MM.1S (cell line): ENCODE data around the gene RHOF.

Source experiments
- DNase-seq: peaks from one replicate; pipeline ENCODE4 v3.0.0-alpha.2; 2015
- H2AFZ ChIP-seq: fragments of 300-600 bp; sonication (generic); 2 replicates; pipeline ENCODE4 v1.6.0; 2016; ENCODE audit warnings: antibody characterized with exemption, low read length
- H3F3A ChIP-seq: fragments of 300-600 bp; sonication (generic); 2 replicates; pipeline ENCODE4 v1.6.1; 2016; ENCODE audit warnings: mild to moderate bottlenecking, antibody characterized with exemption, low read length, moderate library complexity, mixed read lengths; ENCODE audit not compliant: insufficient read depth
- H3K27ac ChIP-seq: fragments of 300-600 bp; sonication (generic); 2 replicates; pipeline ENCODE4 v1.5.1; 2016; ENCODE audit warnings: mild to moderate bottlenecking, low read length
- H3K27me3 ChIP-seq: fragments of 300-600 bp; sonication (generic); replicated peaks from 2 replicates; pipeline ENCODE4 v1.6.0; 2016; ENCODE audit warnings: low read length; ENCODE audit not compliant: insufficient read depth
- H3K36me3 ChIP-seq: fragments of 300-600 bp; sonication (generic); replicated peaks from 2 replicates; pipeline ENCODE4 v1.6.1; 2016; ENCODE audit warnings: mild to moderate bottlenecking, low read length, mixed read lengths; ENCODE audit not compliant: insufficient read depth
- H3K4me1 ChIP-seq: fragments of 300-600 bp; sonication (generic); 2 replicates; pipeline ENCODE4 v1.6.1; 2016; ENCODE audit warnings: low read length, mixed read lengths
- H3K4me2 ChIP-seq: fragments of 300-600 bp; sonication (generic); 2 replicates; pipeline ENCODE4 v1.6.0; 2016; ENCODE audit warnings: low read depth, low read length
- H3K4me3 ChIP-seq: fragments of 300-600 bp; sonication (generic); 2 replicates; pipeline ENCODE4 v1.5.1; 2016; ENCODE audit warnings: low read length, mixed read lengths
- H3K79me2 ChIP-seq: fragments of 300-600 bp; sonication (generic); 2 replicates; pipeline ENCODE4 v1.6.1; 2016; ENCODE audit warnings: mixed run types, low read length, mixed read lengths
- H3K9ac ChIP-seq: fragments of 300-600 bp; sonication (generic); 2 replicates; pipeline ENCODE4 v1.6.1; 2016; ENCODE audit warnings: low read length, mixed read lengths
- H3K9me2 ChIP-seq: fragments of 300-600 bp; sonication (generic); replicated peaks from 2 replicates; pipeline ENCODE4 v1.6.1; 2016; ENCODE audit warnings: mild to moderate bottlenecking, low read length, mixed read lengths; ENCODE audit not compliant: insufficient read depth
- H3K9me3 ChIP-seq: fragments of 300-600 bp; sonication (generic); replicated peaks from 2 replicates; pipeline ENCODE4 v1.6.1; 2016; ENCODE audit warnings: mild to moderate bottlenecking, low read length, mixed read lengths; ENCODE audit not compliant: insufficient read depth
- H4K20me1 ChIP-seq: fragments of 300-600 bp; sonication (generic); 2 replicates; pipeline ENCODE4 v1.6.1; 2016; ENCODE audit warnings: mild to moderate bottlenecking, low read length, moderate library complexity, mixed read lengths; ENCODE audit not compliant: insufficient read depth
- CTCF ChIP-seq: fragments of 300-600 bp; sonication (generic); IDR thresholded peaks from 2 replicates; pipeline ENCODE4 v1.5.1; 2016; ENCODE audit warnings: antibody characterized with exemption, low read length, mixed read lengths
- EZH2 ChIP-seq: fragments of 300-600 bp; sonication (generic); optimal IDR thresholded peaks from 2 replicates; pipeline ENCODE3; 2017; ENCODE audit warnings: low read depth, mild to moderate bottlenecking, antibody characterized with exemption, low read length, mixed read lengths
- EZH2phosphoT487 ChIP-seq: fragments of 300-600 bp; sonication (generic); IDR thresholded peaks from 2 replicates; pipeline ENCODE4 v1.6.1; 2018; ENCODE audit warnings: antibody characterized with exemption, low read length

The RHOF gene

GRCh38 chr12:121754836-121755235, 38.7 kb downstream of the RHOF start:
- Histone ChIP-seq H3K27me3 (no peaks in the 10 kb centered on the region), H3K36me3 (no peaks in the 10 kb centered on the region), H3K79me2 (no peaks in the 10 kb centered on the region), H3F3A (no peaks in the 10 kb centered on the region), H3K9me2 (no peaks in the 10 kb centered on the region), H3K9me3 (no peaks in the 10 kb centered on the region), H4K20me1 (no peaks in the 10 kb centered on the region), H3K4me3 (no peak overlapping the region), H3K4me2 (no peak overlapping the region), H2AFZ (no peak overlapping the region), H3K27ac (no peak overlapping the region), H3K9ac (no peak overlapping the region), H3K4me1 (no peaks in the 10 kb centered on the region)
- no peak for TF ChIP-seq EZH2
- TF ChIP-seq CTCF, result no peak
- no peak for TF ChIP-seq EZH2phosphoT487
- no peak for DNase-seq

- no peaks in the 10 kb centered on the region for H3F3A ChIP-seq
- no peak overlapping the region for H3K4me3 ChIP-seq
- H3K27ac ChIP-seq, result no peak overlapping the region
- H3K4me1 ChIP-seq, result no peaks in the 10 kb centered on the region
- H3K9ac ChIP-seq, result no peak overlapping the region
- H4K20me1 ChIP-seq, result no peaks in the 10 kb centered on the region
- no peak overlapping the region for H3K4me2 ChIP-seq
- H3K9me2 ChIP-seq, result no peaks in the 10 kb centered on the region
- H3K9me3 ChIP-seq, result no peaks in the 10 kb centered on the region
- no peak overlapping the region for H2AFZ ChIP-seq
- no peaks in the 10 kb centered on the region for H3K36me3 ChIP-seq
- TF ChIP-seq CTCF (no peak), EZH2 (no peak), EZH2phosphoT487 (no peak)
- DNase-seq, result no peak
- no peaks in the 10 kb centered on the region for H3K27me3 ChIP-seq
- no peaks in the 10 kb centered on the region for H3K79me2 ChIP-seq
Measured at GRCh38 chr12:121753844-121754264, 39.6 kb downstream of the RHOF start.

GRCh38 chr12:121751749-121752351, 41.6 kb downstream of the RHOF start:
- no peak overlapping the region for H3K9ac ChIP-seq
- no peak overlapping the region for H3K4me3 ChIP-seq
- no peaks in the 10 kb centered on the region for H3K36me3 ChIP-seq
- H3K9me3 ChIP-seq, result no peaks in the 10 kb centered on the region
- no peaks in the 10 kb centered on the region for H3K9me2 ChIP-seq
- no peak overlapping the region for H3K4me2 ChIP-seq
- TF ChIP-seq CTCF, result no peak
- TF ChIP-seq EZH2phosphoT487, result no peak
- TF ChIP-seq EZH2, result no peak
- H3K27ac ChIP-seq, result no peak overlapping the region
- H2AFZ ChIP-seq, result no peak overlapping the region
- no peaks in the 10 kb centered on the region for H3K4me1 ChIP-seq
- no peaks in the 10 kb centered on the region for H3K27me3 ChIP-seq
- no peaks in the 10 kb centered on the region for H3K79me2 ChIP-seq
- no peak for DNase-seq
- no peaks in the 10 kb centered on the region for H4K20me1 ChIP-seq
- no peaks in the 10 kb centered on the region for H3F3A ChIP-seq
